Measurements from ENCODE around the gene TNFRSF9. TPM values are rescaled to one million over a fixed set of nuclear protein-coding genes. Genes with fewer than 3 reads are reported as not detected.
"Not testable (repeated sequence)": the region's sequence is repeated elsewhere in the genome, so short reads cannot be mapped to it uniquely, and the experiment has no call there.

The TNFRSF9 gene
- polyA plus RNA-seq, 1 experiment, result 0.94 TPM

GRCh38 chr1:7922301-7922700 is 18.3 kb downstream of the TNFRSF9 start:
- ChIA-PET CTCF (no interaction called here), POLR2A (no interaction called here)
- Histone ChIP-seq H3K4me3 (ENCODE audit: low read depth, low read length) (no peak overlapping the region), H3K27me3 (ENCODE audit: control insufficient read depth, insufficient read depth, low read length) (peaks cover 4% of the 10 kb centered on the region), H3K9me3 (ENCODE audit: control insufficient read depth, insufficient read depth, low read length) (no peaks in the 10 kb centered on the region), H3K27ac (ENCODE audit: low read depth, low read length) (no peak overlapping the region)
- TF ChIP-seq, protein P1, sequence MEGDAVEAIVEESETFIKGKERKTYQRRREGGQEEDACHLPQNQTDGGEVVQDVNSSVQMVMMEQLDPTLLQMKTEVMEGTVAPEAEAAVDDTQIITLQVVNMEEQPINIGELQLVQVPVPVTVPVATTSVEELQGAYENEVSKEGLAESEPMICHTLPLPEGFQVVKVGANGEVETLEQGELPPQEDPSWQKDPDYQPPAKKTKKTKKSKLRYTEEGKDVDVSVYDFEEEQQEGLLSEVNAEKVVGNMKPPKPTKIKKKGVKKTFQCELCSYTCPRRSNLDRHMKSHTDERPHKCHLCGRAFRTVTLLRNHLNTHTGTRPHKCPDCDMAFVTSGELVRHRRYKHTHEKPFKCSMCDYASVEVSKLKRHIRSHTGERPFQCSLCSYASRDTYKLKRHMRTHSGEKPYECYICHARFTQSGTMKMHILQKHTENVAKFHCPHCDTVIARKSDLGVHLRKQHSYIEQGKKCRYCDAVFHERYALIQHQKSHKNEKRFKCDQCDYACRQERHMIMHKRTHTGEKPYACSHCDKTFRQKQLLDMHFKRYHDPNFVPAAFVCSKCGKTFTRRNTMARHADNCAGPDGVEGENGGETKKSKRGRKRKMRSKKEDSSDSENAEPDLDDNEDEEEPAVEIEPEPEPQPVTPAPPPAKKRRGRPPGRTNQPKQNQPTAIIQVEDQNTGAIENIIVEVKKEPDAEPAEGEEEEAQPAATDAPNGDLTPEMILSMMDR (IDR thresholded peaks at IDR 0.05; ENCODE audit: low read depth, low read length), result no peak
- no peak for DNase-seq (ENCODE audit: low read depth, low spot score)

- CTCF ChIA-PET, result no interaction called here
These were observed 18.8 kb downstream of the TNFRSF9 start for GRCh38 chr1:7921796-7922195.

DNA sequence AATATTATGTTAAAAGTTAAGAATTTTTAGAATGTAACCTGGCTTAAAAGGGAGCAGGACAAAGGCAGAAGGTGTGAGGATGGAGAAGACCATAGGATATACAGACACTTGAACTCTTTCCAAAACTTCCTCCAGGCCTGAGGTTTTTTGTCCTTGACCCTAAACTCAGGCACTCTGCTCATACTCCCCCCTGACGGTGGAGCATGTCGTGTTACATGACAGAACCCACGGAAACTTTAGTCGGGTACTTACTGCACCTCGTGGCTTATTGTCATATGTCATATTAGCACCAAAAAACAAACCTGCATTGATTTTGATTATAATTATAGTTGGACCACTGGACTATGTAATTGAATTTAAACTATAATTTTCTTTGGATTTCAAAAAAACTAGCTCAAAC is 20.8 kb downstream of the TNFRSF9 start:
- no peaks in the 10 kb centered on the region for H3K27me3 ChIP-seq (ENCODE audit: control insufficient read depth, insufficient read depth, low read length)
- DNase-seq (ENCODE audit: low read depth, low spot score), result no peak
- ChIA-PET CTCF (interaction anchor here (0.6 to 0.9 kb wide), 3 partner anchors 32 to 1117 kb away, joined by 3 to 5 read pairs (median 3); no protein-coding TSS in a partner anchor), POLR2A (no interaction called here)
- H3K9me3 ChIP-seq (ENCODE audit: control insufficient read depth, insufficient read depth, low read length), result no peaks in the 10 kb centered on the region
- no peak overlapping the region for H3K27ac ChIP-seq (ENCODE audit: low read depth, low read length)
- no peak overlapping the region for H3K4me3 ChIP-seq (ENCODE audit: low read depth, low read length)
- TF ChIP-seq, protein P1 (IDR thresholded peaks at IDR 0.05; ENCODE audit: low read depth, low read length), result no peak

More at GRCh38 chr1:7921796-7922195, 18.8 kb downstream of the TNFRSF9 start:
- POLR2A ChIA-PET, result no interaction called here
- Histone ChIP-seq H3K9me3 (ENCODE audit: control insufficient read depth, insufficient read depth, low read length) (no peaks in the 10 kb centered on the region), H3K27me3 (ENCODE audit: control insufficient read depth, insufficient read depth, low read length) (peaks cover 4% of the 10 kb centered on the region), H3K27ac (ENCODE audit: low read depth, low read length) (no peak overlapping the region), H3K4me3 (ENCODE audit: low read depth, low read length) (no peak overlapping the region)
- DNase-seq (ENCODE audit: low read depth, low spot score), result no peak
- TF ChIP-seq, protein P1 (IDR thresholded peaks at IDR 0.05; ENCODE audit: low read depth, low read length), result no peak

GRCh38 chr1:7917971-7918370 is 22.7 kb downstream of the TNFRSF9 start:
- CTCF ChIA-PET; H3K4me3 ChIP-seq (ENCODE audit: low read depth, low read length); POLR2A ChIA-PET; H3K9me3 ChIP-seq (ENCODE audit: control insufficient read depth, insufficient read depth, low read length); H3K27ac ChIP-seq (ENCODE audit: low read depth, low read length); DNase-seq (ENCODE audit: low read depth, low spot score); H3K27me3 ChIP-seq (ENCODE audit: control insufficient read depth, insufficient read depth, low read length): not testable (repeated sequence)

- no peak overlapping the region for H3K4me3 ChIP-seq (ENCODE audit: low read depth, low read length)
- ChIA-PET CTCF (interaction anchor here (0.7 kb wide), 2 partner anchors 41 to 249 kb away, joined by 3 read pairs; no protein-coding TSS in a partner anchor), POLR2A (no interaction called here)
- TF ChIP-seq, protein P1 (IDR thresholded peaks at IDR 0.05; ENCODE audit: low read depth, low read length), result no peak
- DNase-seq (ENCODE audit: low read depth, low spot score), result no peak
- H3K27me3 ChIP-seq (ENCODE audit: control insufficient read depth, insufficient read depth, low read length), result peaks cover 2% of the 10 kb centered on the region
- H3K27ac ChIP-seq (ENCODE audit: low read depth, low read length), result no peak overlapping the region
- no peaks in the 10 kb centered on the region for H3K9me3 ChIP-seq (ENCODE audit: control insufficient read depth, insufficient read depth, low read length)
These were observed 24.2 kb downstream of the TNFRSF9 start for GRCh38 chr1:7916501-7916830.

Data from AG04450 (cell line).